T-helper 2 cell treated with Interferon-gamma antibody and Interleukin-4, amounts not matched to agents 100 ng/mL and 5 ng/mL, for 36 hours (primary cell): ENCODE measurements around the gene PRR14L. TPM values are rescaled to one million over a fixed set of nuclear protein-coding genes. Genes with fewer than 3 reads are reported as not detected.
"Not testable (repeated sequence)": the region's sequence is repeated elsewhere in the genome, so short reads cannot be mapped to it uniquely, and the experiment has no call there.

Experiments
- intact Hi-C: fragments of 100-400 bp; cut with micrococcal nuclease; formaldehyde crosslinking; loops from one replicate; pipeline ENCODE4 v1.15.1; 2023
- total RNA-seq: library from RNA; stranded (reverse); gene quantifications from 2 replicates; pipeline ENCODE4 v1.2.3, GENCODE V29; 2022

Gene PRR14L
- total RNA-seq, 1 donor from 2014 or later: 65.9 TPM

GRCh38 chr22:31742115-31742514 lies 7.8 kb downstream of the PRR14L start:
- intact Hi-C loops: no loop called here

DNA sequence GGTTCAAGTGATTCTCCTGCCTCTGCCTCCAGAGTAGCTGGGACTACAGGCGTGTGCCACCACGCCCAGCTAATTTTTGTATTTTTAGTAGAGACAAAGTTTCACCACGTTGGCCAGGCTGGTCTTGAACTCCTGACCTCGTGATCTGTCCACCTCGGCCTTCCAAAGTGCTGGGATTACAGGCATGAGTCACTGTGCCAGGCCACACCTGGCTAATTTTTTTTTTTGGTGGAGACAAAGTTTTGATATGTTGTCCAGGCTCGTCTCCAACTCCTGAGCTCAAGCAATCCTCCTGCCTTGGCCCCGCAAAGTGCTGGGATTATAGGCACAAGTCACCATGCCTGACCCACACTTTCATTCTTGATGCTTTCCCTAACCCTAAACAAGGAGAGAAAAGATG lies 9.6 kb downstream of the PRR14L start:
- intact Hi-C loops: not testable (repeated sequence)

- intact Hi-C loops: no loop called here
Measured at GRCh38 chr22:31739795-31740201, 10.1 kb downstream of the PRR14L start.

DNA sequence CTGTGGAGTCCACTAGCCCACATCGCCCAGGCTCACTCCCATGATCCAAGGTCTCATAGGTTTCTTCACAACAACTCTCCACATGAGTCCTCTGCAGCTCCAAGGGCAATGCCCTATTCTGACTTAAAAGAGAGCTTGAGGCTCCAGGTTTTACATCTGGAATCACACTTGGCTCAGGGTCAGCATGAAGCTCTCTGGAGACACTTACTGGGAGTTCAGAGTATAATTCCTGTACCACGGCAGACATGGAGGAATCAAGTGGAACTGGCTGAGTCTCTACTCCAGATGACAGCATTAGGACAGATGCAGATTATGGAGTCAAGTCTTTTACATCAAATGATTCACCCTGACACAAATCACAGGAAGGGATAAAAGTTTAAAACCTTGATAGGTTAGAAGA lies 11.4 kb downstream of the PRR14L start:
- intact Hi-C loops: no loop called here

DNA sequence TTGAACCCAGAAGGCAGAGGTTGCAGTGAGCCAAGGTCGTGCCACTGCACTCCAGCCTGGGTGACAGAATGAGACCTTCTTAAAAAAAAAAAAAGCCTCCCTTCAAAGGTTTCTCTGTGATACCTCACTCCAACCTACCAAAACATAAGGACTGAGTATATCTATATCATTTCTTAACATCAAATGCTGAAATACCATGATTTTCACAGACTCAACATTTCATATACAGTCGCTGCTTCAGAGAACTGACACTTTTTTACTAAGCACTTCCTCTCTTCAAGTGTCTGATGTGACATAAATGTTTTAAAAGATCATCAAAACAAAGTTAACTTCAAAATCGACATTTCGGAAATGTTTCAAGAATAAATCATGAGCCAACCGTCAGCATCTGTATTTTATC lies 12.0 kb downstream of the PRR14L start:
- intact Hi-C loops: no loop called here

DNA sequence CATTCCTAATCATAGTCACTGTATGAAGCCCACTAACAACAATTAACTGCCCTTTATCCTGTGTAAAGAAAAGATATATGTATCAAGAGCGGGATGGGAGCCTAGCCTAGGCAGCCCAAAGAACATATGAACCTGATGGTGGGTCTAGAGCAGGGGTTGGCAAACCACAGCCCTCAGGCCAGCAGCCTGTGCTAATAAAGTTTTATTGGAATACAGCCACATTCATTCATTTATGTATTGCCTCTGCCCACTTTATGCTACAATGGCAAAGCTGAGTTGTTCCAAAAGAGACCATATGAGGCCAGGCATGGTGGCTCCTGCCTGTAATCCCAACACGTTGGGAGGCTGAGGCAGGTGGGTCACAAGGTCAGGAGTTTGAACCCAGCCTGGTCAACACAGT lies 13.5 kb downstream of the PRR14L start:
- intact Hi-C loops: no loop called here

DNA sequence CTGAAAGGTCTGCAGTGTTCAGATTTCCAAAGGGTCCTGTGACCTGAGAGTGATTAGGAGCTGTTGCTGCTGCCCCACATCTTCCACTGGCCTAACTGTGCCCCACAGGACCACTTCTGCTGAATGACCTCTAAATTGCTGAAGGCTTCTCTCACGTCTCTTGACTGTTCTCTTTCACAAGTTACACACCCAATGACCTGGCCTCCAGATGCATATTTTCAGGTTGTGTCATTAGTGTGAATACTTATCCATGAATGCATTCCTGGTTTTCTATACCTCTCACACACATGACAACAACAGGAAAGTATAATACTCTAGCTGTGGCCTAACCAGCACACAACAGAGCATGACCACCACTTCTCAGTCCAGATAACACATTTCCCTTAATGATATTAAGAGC lies 15.4 kb downstream of the PRR14L start:
- intact Hi-C loops: no loop called here

- intact Hi-C loops: no loop called here
Measured at GRCh38 chr22:31733580-31734079, 16.3 kb downstream of the PRR14L start.

GRCh38 chr22:31732089-31732829 lies 17.7 kb downstream of the PRR14L start:
- intact Hi-C loops: no loop called here

GRCh38 chr22:31730344-31730711 lies 19.6 kb downstream of the PRR14L start:
- intact Hi-C loops: no loop called here

DNA sequence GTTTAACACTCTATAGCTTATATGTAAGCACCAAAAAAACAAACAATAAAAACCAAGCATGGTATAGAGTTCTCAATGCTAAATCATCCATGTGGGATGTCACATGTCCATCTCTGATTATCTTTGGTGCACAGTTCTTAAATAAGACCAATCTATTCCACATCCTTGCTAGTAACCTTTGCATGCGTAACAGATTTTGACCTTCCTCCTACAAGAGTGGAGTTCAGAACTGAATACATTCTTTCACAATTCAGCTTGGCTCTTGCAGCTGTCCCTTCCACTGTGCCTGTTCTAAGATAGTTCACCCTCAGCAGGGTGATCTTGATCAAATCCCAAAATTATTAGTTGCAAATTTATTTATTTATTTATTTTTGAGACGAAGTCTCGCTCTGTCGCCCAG lies 21.1 kb downstream of the PRR14L start:
- intact Hi-C loops: no loop called here

DNA sequence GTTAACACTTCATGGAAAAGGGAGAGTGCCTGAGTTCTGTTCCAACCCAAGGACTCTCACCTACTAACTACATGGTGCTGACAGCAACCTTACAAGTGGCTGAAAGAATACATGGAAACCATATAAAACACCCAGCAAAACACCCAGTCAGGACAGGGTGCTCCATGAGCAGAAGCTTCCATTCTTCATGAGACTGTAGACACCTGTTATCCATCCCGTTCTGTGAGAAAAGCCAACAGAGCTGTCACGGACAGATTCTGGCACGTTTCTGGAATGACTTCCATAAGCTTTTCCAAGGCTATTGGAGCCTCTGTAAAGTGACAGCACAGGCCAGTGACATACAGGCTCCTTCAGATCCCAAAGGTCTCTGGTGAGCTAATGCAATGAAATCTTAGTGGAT lies 23.2 kb downstream of the PRR14L start:
- intact Hi-C loops: no loop called here

DNA sequence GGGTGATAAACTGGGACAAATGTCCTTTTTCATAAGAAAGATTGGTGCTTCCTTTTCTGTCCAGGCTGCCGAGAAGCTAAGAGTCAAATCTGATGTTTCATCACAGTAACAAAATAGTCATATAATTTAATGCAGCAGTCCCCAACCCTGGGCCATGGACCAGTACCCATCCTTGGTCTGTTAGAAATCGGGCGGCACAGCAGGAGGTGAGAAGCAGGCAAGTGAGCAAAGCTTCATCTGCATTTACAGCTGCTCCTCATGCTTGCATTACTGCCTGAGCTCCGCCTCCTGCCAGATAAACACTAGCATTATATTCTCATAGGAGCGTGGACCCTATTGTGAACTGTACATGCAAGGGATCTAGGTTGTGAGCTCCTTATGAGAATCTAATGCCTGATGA lies 26.2 kb downstream of the PRR14L start:
- intact Hi-C loops: no loop called here

DNA sequence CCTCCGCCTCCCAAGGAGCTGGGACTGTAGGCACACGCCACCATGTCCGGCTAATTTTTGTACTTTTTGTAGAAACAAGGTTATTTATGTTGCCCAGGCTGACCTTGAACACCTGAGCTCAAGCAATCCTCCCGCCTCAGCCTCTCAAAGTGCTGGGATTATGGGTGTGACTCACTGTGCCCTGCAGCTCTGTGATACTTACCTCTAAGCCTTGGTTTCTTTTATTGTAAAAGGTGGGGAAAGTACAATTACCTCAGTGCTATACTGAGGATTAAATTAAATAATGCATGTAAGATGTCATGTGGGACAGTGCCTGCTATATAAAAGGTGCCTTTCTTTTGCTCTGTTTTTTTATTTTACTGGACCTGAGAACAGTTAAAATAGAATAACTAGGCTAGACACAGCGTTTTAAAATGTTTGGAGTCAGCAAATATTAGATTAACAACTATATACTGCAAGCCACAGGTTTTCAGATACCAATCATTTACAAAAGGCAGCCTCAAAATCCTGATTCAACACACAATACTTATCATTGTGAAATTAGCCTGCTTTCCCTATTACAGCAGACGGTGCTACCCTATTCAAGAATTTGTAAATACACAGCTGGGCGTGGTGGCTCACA lies 30.0 kb downstream of the PRR14L start:
- intact Hi-C loops: no loop called here

DNA sequence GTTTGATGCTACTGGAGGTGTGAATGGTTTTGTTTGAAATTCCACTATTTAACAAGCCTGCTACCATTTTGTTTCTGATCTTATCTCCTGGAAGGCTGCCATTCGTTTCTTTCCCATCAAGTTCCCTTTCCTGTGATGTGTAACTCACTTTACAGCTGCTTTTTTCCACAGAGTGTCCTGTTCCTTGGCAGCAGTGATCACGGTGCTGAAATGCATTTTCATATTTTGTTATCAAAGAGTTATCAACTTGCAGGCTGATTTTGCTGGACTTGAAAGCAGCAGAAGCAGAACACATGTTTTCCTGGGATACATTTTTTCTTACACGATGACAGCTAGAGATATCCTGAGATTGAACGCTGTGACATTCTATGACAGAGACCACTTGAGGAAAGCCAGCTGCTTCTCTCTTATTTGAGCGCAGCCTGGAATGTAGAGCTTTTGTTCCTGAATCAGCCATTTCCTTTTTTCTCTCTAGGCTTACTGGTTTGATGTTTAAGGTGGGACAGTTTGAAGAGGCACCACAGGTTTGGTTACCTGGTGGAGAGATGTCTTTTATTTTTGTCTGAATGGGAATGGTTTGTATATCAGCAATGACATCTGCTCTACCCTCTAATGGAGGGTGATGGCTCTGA lies 34.7 kb downstream of the PRR14L start:
- intact Hi-C loops: no loop called here

DNA sequence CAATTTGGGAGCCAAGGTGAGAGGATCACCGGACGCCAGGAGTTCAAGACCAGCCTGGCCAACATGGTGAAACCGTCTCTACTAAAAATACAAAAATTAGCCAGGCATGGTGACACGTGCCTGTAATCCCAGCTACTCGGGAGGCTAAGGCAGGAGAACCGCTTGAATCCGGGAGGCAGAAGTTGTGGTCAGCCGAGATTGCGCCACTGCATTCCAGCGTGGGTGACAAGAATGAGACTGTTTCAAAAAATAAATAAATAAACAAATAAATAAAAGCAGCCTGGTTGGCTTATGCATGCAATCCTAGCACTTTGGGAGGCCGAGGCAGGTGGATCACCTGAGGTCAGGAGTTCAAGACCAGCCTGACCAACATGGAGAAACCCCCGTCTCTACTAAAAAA lies 38.7 kb downstream of the PRR14L start:
- intact Hi-C loops: not testable (repeated sequence)

- intact Hi-C loops: no loop called here
Measured at GRCh38 chr22:31707519-31707918, 42.4 kb downstream of the PRR14L start.

- intact Hi-C loops: no loop called here
Measured at GRCh38 chr22:31695423-31695822, 54.5 kb downstream of the PRR14L start.

- intact Hi-C loops: not testable (repeated sequence)
Measured at GRCh38 chr22:31694046-31694445, 55.9 kb downstream of the PRR14L start.

GRCh38 chr22:31692186-31692886 lies 57.6 kb downstream of the PRR14L start:
- intact Hi-C loops: no loop called here

DNA sequence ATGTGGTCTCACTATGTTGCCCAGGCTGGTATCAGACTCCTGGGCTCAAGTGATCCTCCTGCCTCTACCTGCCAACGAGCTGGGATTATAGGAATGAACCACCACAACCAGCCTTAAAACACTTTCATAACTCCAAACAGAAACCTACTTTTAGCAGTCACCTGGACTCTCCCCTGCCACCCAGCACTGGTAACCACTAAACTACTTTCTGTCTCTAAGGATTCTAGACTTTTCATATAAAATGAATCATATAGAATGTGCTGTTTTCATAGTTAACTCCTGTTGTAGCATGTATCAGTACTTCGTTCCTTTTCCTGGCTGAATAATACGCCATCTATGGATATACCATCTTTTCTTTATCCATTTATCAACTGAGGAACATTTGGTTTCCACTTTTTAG lies 58.5 kb downstream of the PRR14L start:
- intact Hi-C loops: no loop called here
